HepG2 (cell line): ENCODE measurements around the gene FN1. TPM values are rescaled to one million over a fixed set of nuclear protein-coding genes. Genes with fewer than 3 reads are reported as not detected.

Experiments
- ATAC-seq: fragments of 200-7000 bp; cut with Tn5 transposase; 3 replicates; pipeline ENCODE4 v1.9.1; 2020; ENCODE audit warnings: mild to moderate bottlenecking, moderate library complexity
- BruUV-seq: library from RNA; stranded (reverse); fragments of 400-500 nt; replicated peaks from 2 replicates; lab custom pipeline; 2021; lab: Mats Ljungman, UMichigan
- CTCF ChIA-PET: fragments of 300-600 bp; formaldehyde crosslinking; extraction: SDS; loops from one replicate; lab custom pipeline; 2021; ENCODE audit warnings: low total read pairs, inconsistent platforms, low intra/inter-chr PET ratio; lab: Yijun Ruan, JAX
- POLR2A ChIA-PET: fragments of 350-600 bp; sonication (Branson Sonifier 250); formaldehyde crosslinking; loops from one replicate; lab custom pipeline; 2020; ENCODE audit warnings: antibody characterized with exemption, inconsistent platforms; lab: Yijun Ruan, JAX
- DNase-seq: peaks from one replicate; pipeline ENCODE4 v3.0.0-alpha.2; 2015; ENCODE audit warnings: low spot score
- FAIRE-seq: peaks from 3 replicates; lab custom pipeline; 2011; peaks lifted over from hg19 to GRCh38; lab: Jason Lieb, UNC
- H2AFZ ChIP-seq: one replicate; pipeline ENCODE4 v1.6.1; 2011; ENCODE audit warnings: low read length, inconsistent platforms
- H3K27ac ChIP-seq: fragments of 300-600 bp; 3 replicates; pipeline ENCODE4 v1.8.0; 2011; ENCODE audit warnings: mixed run types, mild to moderate bottlenecking, mixed read lengths, low read length, inconsistent platforms; ENCODE audit not compliant: insufficient read depth; ENCODE audit errors: extremely low read length
- H3K27me3 ChIP-seq, 2 experiments: fragments of 200-600 bp in 1 of 2; 2 replicates in 1 of 2; 3 replicates in 1 of 2; pipeline versions ENCODE4 v1.6.0 to v1.8.0; 2011; ENCODE audit warnings: low read length in 2 of 2, mild to moderate bottlenecking in 2 of 2, moderate library complexity in 2 of 2, inconsistent platforms in 1 of 2; ENCODE audit not compliant: insufficient read depth in 2 of 2, control insufficient read depth in 1 of 2
- H3K36me3 ChIP-seq, 2 experiments: fragments of 200-600 bp in 1 of 2; replicated peaks in 1 of 2; 2 replicates in 1 of 2; 3 replicates in 1 of 2; pipeline versions ENCODE4 v1.5.1 to v1.8.0; 2011; ENCODE audit warnings: low read length in 2 of 2, inconsistent platforms in 1 of 2; ENCODE audit not compliant: insufficient read depth in 2 of 2, control insufficient read depth in 1 of 2
- H3K4me1 ChIP-seq: 2 replicates; pipeline ENCODE4 v1.5.1; 2012; ENCODE audit warnings: low read length, inconsistent platforms; ENCODE audit not compliant: insufficient read depth
- H3K4me2 ChIP-seq: 2 replicates; pipeline ENCODE4 v1.6.0; 2011; ENCODE audit warnings: low read depth, low read length, inconsistent platforms
- H3K4me3 ChIP-seq, 3 experiments: fragments of 200-600 bp in 1 of 3; sonication (generic), shearing (Covaris generic) in 1 of 3; replicated peaks in 1 of 3; 2 replicates each; pipeline ENCODE4 v1.5.1; 2011 to 2016; ENCODE audit warnings: low read length in 3 of 3, inconsistent platforms in 2 of 3, low read depth in 2 of 3, mild to moderate bottlenecking in 2 of 3, control low read depth in 1 of 3, mixed read lengths in 1 of 3; ENCODE audit not compliant: insufficient read depth in 1 of 3
- H3K79me2 ChIP-seq: one replicate; pipeline ENCODE4 v1.6.1; 2011; ENCODE audit warnings: low read length, inconsistent platforms; ENCODE audit not compliant: insufficient read depth
- H3K9ac ChIP-seq: 2 replicates; pipeline ENCODE4 v1.6.0; 2011; ENCODE audit warnings: mild to moderate bottlenecking, low read depth, low read length, inconsistent platforms; ENCODE audit not compliant: insufficient read depth
- H3K9me3 ChIP-seq: 2 replicates; pipeline ENCODE4 v1.5.1; 2012; ENCODE audit warnings: mild to moderate bottlenecking, low read length
- H4K20me1 ChIP-seq: 2 replicates; pipeline ENCODE4 v1.6.0; 2011; ENCODE audit warnings: inconsistent platforms, mild to moderate bottlenecking, low read length, moderate library complexity; ENCODE audit not compliant: insufficient read depth
- ELF1 ChIP-seq: sonication (generic); formaldehyde crosslinking; IDR thresholded peaks from 2 replicates; pipeline ENCODE4 v1.4.0; 2020; ENCODE audit warnings: missing genetic modification reagents
- FOXA1 ChIP-seq, 2 experiments: fragments of 450-650 bp in 1 of 2; sonication (generic) in 1 of 2; formaldehyde crosslinking in 1 of 2; IDR thresholded peaks; 2 replicates each; pipeline versions ENCODE4 v1.4.0 to v1.6.1; 2016 to 2020; ENCODE audit warnings: missing genetic modification reagents in 1 of 2
- SATB2 ChIP-seq: sonication (generic); formaldehyde crosslinking; IDR thresholded peaks from 2 replicates; pipeline ENCODE4 v1.5.0; 2020; ENCODE audit warnings: missing genetic modification reagents
- TAF1 ChIP-seq: sonication (generic); formaldehyde crosslinking; IDR thresholded peaks from 2 replicates; pipeline ENCODE4 v1.4.0; 2020; ENCODE audit warnings: missing genetic modification reagents
- ZC3H4 ChIP-seq: sonication (generic); formaldehyde crosslinking; IDR thresholded peaks from 2 replicates; pipeline ENCODE4 v1.4.0; 2020; ENCODE audit warnings: missing genetic modification reagents, borderline replicate concordance
- ZNF160 ChIP-seq: sonication (generic); formaldehyde crosslinking; IDR thresholded peaks from 2 replicates; pipeline ENCODE4 v1.8.0; 2022; ENCODE audit warnings: mild to moderate bottlenecking, inconsistent platforms, missing genetic modification reagents
- ZNF20 ChIP-seq: sonication (generic); formaldehyde crosslinking; IDR thresholded peaks from 2 replicates; pipeline ENCODE4 v1.4.0; 2020; ENCODE audit warnings: mild to moderate bottlenecking, moderate library complexity, missing genetic modification reagents
- ZNF296 ChIP-seq: sonication (generic); formaldehyde crosslinking; conservative IDR thresholded peaks from 2 replicates; pipeline ENCODE4 v1.5.0; 2020; ENCODE audit warnings: mild to moderate bottlenecking, missing genetic modification reagents
- ZNF510 ChIP-seq: sonication (generic); formaldehyde crosslinking; IDR thresholded peaks from 2 replicates; pipeline ENCODE4 v1.4.0; 2020; ENCODE audit warnings: low read depth, mild to moderate bottlenecking, missing genetic modification reagents
- ZNF598 ChIP-seq: sonication (generic); formaldehyde crosslinking; IDR thresholded peaks from 2 replicates; pipeline ENCODE4 v1.5.1; 2020; ENCODE audit warnings: mild to moderate bottlenecking, missing genetic modification reagents, borderline replicate concordance
- ZNF790 ChIP-seq: sonication (generic); formaldehyde crosslinking; IDR thresholded peaks from 2 replicates; pipeline ENCODE4 v1.8.0; 2022; ENCODE audit warnings: missing genetic modification reagents, mild to moderate bottlenecking, borderline replicate concordance
- ZSCAN31 ChIP-seq: sonication (generic); formaldehyde crosslinking; IDR thresholded peaks from 2 replicates; pipeline ENCODE4 v1.5.0; 2020; ENCODE audit warnings: low read depth, mild to moderate bottlenecking, missing genetic modification reagents
- WGBS: methylation state at CpG from one replicate; pipeline ENCODE4 v1.1.6; 2017; ENCODE audit warnings: low lambda C conversion rate; 5-methylcytosine and 5-hydroxymethylcytosine counted together
- in situ Hi-C: cut with HindIII; loops from 2 replicates; pipeline ENCODE4 v1.10.0; 2017; ENCODE audit warnings: low pct_unique_long_range_greater_than_20kb; ENCODE audit not compliant: extremely low pct_ligation_motif_present
- intact Hi-C: fragments of 100-400 bp; cut with micrococcal nuclease; formaldehyde crosslinking; loops from one replicate; pipeline ENCODE4 v1.10.0; 2022; ENCODE audit not compliant: unreplicated experiment
- polyA plus RNA-seq, 8 experiments: library from polyadenylated mRNA; depleted of rRNA in 3 of 8; stranded (reverse) in 7 of 8; unstranded in 1 of 8; fragments of >200 nt; fragmentation: Illumina TruSeq in 4 of 8; extraction: Trizol in 4 of 8; gene quantifications; 2 replicates each; pipeline versions ENCODE4 v1.2.1 to v1.2.3, GENCODE V29; 2011 to 2016; ENCODE audit warnings: low read depth in 4 of 8, missing spikeins in 1 of 8, mixed read lengths in 1 of 8; ENCODE audit not compliant: insufficient read depth in 1 of 8
- total RNA-seq, 5 experiments: library from RNA; depleted of rRNA; stranded (reverse); fragments of >200 nt; fragmentation: Illumina TruSeq; extraction: Trizol; gene quantifications; 2 replicates each; pipeline ENCODE4 v1.2.3, GENCODE V29; 2016; ENCODE audit warnings: low read depth in 1 of 5
- TF ChIP-seq, protein P1 (sequence below): sonication (generic); formaldehyde crosslinking; IDR thresholded peaks from 2 replicates; pipeline ENCODE4 v1.4.0; 2020; ENCODE audit warnings: missing genetic modification reagents
- TF ChIP-seq, protein P2 (sequence below): sonication (generic); formaldehyde crosslinking; IDR thresholded peaks from 2 replicates; pipeline ENCODE4 v1.4.0; 2020; ENCODE audit warnings: mild to moderate bottlenecking, low read depth, missing genetic modification reagents
- TF ChIP-seq, protein P3 (sequence below): sonication (generic); formaldehyde crosslinking; IDR thresholded peaks from 2 replicates; pipeline ENCODE4 v1.4.0; 2020; ENCODE audit warnings: missing genetic modification reagents

FN1 gene
- total and polyA plus RNA-seq, 2 of the 13 experiments (the other 11 are each of a cell fraction or from before 2014, with no cell fraction given) = 1,847 to 6,471 TPM

DNA sequence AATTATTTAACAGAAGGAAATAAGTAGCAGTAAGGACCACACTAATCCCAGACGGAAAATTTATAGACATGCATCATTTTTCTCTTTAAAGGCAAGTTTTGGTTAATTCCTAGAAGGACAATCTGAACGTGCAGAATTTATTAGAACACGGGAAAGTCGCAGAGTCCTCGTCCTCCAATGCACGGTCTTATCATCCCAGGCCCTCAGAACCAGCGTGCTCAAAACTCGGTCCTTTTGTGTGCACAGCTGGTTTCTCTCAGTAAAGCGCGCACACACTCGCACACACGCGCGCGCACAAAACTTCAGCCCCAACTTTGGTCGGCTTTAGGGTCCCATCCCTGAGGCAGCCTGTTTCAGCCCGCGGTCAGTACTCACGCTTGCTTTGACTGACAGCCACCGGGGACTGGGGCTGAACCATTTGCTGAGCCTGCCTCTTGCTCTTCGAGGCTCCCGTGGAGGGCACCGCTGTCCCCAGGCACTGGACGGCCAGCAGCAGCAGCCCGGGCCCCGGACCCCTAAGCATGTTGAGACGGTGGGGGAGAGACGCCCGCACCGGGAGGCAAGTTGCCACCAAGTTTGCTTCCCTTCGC is 493 bp downstream of the FN1 start:
- CTCF ChIA-PET = no interaction called here
- TF ChIP-seq TAF1 (peak; percentile 71; the same call in 1 of the 2 replicates), ZNF510 (CRISPR knock-in tag) (no peak), ZNF598 (CRISPR knock-in tag) (peak; percentile 82; the same call in 1 of the 2 replicates), ZSCAN31 (CRISPR knock-in tag) (no peak), SATB2 (CRISPR knock-in tag) (peak; percentile 80), ZNF160 (CRISPR knock-in tag) (peak; percentile 69; the same call in 1 of the 2 replicates), ZC3H4 (CRISPR knock-in tag) (peak; percentile 88), FOXA1 (IDR thresholded peaks at IDR 0.05) (no peak), FOXA1 (CRISPR knock-in tag; IDR thresholded peaks at IDR 0.05) (peak; percentile 35; the same call in 1 of the 2 replicates), ZNF296 (CRISPR knock-in tag) (peak; percentile 50; the same call in 1 of the 2 replicates), ZNF790 (CRISPR knock-in tag) (peak; percentile 83), ZNF20 (CRISPR knock-in tag) (0 out of 2 replicates have a peak, but pooled peaks have one; percentile 64), ELF1 (CRISPR knock-in tag) (0 out of 2 replicates have a peak, but pooled peaks have one; percentile 10)
- TF ChIP-seq, protein P1, sequence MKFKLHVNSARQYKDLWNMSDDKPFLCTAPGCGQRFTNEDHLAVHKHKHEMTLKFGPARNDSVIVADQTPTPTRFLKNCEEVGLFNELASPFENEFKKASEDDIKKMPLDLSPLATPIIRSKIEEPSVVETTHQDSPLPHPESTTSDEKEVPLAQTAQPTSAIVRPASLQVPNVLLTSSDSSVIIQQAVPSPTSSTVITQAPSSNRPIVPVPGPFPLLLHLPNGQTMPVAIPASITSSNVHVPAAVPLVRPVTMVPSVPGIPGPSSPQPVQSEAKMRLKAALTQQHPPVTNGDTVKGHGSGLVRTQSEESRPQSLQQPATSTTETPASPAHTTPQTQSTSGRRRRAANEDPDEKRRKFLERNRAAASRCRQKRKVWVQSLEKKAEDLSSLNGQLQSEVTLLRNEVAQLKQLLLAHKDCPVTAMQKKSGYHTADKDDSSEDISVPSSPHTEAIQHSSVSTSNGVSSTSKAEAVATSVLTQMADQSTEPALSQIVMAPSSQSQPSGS (CRISPR knock-in tag) = 0 out of 2 replicates have a peak, but pooled peaks have one; percentile 2
- TF ChIP-seq, protein P2, sequence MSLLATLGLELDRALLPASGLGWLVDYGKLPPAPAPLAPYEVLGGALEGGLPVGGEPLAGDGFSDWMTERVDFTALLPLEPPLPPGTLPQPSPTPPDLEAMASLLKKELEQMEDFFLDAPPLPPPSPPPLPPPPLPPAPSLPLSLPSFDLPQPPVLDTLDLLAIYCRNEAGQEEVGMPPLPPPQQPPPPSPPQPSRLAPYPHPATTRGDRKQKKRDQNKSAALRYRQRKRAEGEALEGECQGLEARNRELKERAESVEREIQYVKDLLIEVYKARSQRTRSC (CRISPR knock-in tag) = peak; percentile 35; the same call in 1 of the 2 replicates
- TF ChIP-seq, protein P3, sequence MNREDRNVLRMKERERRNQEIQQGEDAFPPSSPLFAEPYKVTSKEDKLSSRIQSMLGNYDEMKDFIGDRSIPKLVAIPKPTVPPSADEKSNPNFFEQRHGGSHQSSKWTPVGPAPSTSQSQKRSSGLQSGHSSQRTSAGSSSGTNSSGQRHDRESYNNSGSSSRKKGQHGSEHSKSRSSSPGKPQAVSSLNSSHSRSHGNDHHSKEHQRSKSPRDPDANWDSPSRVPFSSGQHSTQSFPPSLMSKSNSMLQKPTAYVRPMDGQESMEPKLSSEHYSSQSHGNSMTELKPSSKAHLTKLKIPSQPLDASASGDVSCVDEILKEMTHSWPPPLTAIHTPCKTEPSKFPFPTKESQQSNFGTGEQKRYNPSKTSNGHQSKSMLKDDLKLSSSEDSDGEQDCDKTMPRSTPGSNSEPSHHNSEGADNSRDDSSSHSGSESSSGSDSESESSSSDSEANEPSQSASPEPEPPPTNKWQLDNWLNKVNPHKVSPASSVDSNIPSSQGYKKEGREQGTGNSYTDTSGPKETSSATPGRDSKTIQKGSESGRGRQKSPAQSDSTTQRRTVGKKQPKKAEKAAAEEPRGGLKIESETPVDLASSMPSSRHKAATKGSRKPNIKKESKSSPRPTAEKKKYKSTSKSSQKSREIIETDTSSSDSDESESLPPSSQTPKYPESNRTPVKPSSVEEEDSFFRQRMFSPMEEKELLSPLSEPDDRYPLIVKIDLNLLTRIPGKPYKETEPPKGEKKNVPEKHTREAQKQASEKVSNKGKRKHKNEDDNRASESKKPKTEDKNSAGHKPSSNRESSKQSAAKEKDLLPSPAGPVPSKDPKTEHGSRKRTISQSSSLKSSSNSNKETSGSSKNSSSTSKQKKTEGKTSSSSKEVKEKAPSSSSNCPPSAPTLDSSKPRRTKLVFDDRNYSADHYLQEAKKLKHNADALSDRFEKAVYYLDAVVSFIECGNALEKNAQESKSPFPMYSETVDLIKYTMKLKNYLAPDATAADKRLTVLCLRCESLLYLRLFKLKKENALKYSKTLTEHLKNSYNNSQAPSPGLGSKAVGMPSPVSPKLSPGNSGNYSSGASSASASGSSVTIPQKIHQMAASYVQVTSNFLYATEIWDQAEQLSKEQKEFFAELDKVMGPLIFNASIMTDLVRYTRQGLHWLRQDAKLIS (CRISPR knock-in tag) = peak; percentile 99

More for the DNA sequence above, 493 bp downstream of the FN1 start:
- Histone ChIP-seq H3K4me3 (peak overlapping the region; percentile 86 to 99 (median 95)), H2AFZ (no peak overlapping the region), H3K27me3 (no peaks in the 10 kb centered on the region; a peak in 1 of 5 replicates), H3K4me1 (peaks cover 73% of the 10 kb centered on the region), H3K4me2 (peak overlapping the region; percentile 89), H3K36me3 (peaks cover 14 to 31% of the 10 kb centered on the region in 2 experiments), H3K9me3 (no peaks in the 10 kb centered on the region), H3K27ac (peak overlapping the region; percentile 71), H4K20me1 (peaks cover 50% of the 10 kb centered on the region), H3K79me2 (peaks cover 54% of the 10 kb centered on the region), H3K9ac (peak overlapping the region; percentile 95)
- ATAC-seq = peak; percentile 46
- POLR2A ChIA-PET = interaction anchor here (0.9 to 3.9 kb wide), 6 partner anchors 18 to 359 kb away, joined by 3 to 34 read pairs (median 4); no protein-coding TSS in a partner anchor
- BruUV-seq = no TSS peak
- 2% methylated on average over 25 of the region's 31 CpGs for WGBS
- in situ Hi-C loops (no loop called here), intact Hi-C loops (loop anchor here (2.0 to 5.0 kb wide), 3 partner anchors 17 to 392 kb away; no protein-coding TSS in a partner anchor)
- no peak for FAIRE-seq
- no peak for DNase-seq
